ENCODE measurements around the gene MTMR6.

DNA sequence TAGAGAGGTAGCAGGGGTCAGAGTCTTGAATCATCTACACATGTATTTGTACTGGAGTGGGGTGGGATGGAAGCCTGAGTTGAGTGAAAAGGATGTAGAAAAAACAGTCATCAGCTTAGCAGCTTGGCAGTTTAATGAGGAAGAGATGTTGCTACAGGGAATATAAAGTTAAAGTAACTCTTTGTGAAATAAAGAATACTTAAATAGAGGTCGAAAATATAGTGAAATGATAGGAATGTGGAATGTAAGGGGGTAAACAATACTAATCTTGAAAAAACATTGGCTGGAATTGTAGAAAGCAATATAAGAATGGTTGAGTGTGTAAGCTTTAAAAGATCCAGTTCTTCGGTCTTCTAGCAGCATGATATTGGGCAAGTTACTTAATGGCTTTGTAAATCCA is 36.8 kb upstream of the MTMR6 start:
- TF ChIP-seq, protein P1, sequence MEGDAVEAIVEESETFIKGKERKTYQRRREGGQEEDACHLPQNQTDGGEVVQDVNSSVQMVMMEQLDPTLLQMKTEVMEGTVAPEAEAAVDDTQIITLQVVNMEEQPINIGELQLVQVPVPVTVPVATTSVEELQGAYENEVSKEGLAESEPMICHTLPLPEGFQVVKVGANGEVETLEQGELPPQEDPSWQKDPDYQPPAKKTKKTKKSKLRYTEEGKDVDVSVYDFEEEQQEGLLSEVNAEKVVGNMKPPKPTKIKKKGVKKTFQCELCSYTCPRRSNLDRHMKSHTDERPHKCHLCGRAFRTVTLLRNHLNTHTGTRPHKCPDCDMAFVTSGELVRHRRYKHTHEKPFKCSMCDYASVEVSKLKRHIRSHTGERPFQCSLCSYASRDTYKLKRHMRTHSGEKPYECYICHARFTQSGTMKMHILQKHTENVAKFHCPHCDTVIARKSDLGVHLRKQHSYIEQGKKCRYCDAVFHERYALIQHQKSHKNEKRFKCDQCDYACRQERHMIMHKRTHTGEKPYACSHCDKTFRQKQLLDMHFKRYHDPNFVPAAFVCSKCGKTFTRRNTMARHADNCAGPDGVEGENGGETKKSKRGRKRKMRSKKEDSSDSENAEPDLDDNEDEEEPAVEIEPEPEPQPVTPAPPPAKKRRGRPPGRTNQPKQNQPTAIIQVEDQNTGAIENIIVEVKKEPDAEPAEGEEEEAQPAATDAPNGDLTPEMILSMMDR (IDR thresholded peaks at IDR 0.05 in 4 of 5, conservative IDR thresholded peaks at IDR 0.05 in 1 of 5), result no peak
- no peak for TF ChIP-seq POLR2A (IDR thresholded peaks at IDR 0.05)
